NCI-H1930 (cell line): ENCODE measurements around the gene TYW5.
"Not testable (repeated sequence)": the region's sequence is repeated elsewhere in the genome, so short reads cannot be mapped to it uniquely, and the experiment has no call there.

Experiments
- DNase-seq, 2 experiments: peaks; one replicate each; lab custom pipeline; 2025; lab: John Stamatoyannopoulos, UW

The TYW5 gene

DNA sequence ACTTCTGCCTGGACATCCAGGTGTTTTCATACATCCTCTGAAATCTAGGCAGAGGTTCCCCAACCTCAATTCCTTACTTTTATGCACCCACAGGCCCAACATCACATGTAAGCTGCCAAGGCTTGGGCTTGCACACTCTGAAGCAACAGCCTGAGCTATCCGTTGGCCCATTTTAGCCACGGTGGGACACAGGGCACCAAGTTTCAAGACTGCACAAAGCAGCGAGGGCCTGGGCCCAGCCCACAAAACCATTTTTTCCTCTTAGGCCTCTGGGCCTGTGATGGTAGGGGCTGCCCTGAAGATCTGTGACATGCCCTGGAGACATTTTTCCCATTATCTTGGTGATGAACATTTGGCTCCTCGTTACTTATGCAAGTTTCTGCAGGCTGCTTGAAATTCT is 38.3 kb downstream of the TYW5 start:
- DNase-seq, result no peak

DNA sequence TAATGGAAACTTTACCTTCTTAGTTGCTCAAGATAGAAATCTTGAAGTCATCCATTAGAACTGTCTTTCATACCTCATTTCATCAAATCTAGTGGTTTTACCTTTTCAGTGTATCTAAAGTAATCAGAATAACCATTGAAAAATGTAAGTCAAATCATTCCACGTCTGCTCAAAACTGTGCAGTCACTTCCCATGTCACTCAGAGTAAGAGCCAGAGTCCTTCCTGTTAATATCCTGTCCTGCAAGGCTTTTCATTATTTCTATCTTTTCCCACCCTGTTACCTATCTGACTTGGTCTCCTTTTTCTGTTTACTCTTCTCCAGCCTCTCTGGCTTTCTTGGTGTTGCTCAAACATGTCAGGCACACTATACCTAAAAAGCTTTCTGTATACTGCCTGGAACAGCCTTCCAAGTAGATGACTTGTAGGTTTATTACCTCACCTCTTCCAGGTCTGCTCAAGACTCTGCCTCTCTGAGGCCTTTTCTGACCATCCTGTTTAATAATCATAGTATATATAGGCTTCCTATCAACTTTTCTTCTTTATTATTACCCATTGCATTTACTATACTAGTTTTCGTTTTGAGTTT is 40.8 kb downstream of the TYW5 start:
- no peak for DNase-seq

DNA sequence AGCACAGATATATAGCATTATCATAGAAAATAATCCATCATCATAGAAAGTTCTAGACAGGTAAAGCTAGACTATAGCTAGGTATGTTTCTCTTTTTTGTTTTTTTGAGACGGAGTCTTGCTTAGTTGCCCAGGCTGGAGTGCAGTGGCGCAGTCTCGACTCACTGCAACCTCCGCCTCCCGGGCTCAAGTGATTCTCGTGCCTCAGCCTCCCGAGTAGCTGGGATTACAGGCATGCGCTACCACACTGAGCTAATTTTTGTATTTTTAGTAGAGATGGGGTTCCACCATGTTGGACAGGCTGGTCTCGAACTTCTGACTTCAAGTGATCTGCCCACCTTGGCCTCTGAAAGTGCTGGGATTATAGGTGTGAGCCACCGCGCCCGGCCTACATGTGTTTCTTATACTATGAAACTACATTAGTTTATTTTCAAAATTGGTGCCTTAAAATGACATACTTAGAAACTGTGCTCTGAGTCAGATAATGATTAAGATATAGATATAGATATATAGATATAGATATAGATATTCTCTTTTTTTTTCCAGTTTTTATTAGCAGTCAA is 42.7 kb downstream of the TYW5 start:
- not testable (repeated sequence) for DNase-seq

DNA sequence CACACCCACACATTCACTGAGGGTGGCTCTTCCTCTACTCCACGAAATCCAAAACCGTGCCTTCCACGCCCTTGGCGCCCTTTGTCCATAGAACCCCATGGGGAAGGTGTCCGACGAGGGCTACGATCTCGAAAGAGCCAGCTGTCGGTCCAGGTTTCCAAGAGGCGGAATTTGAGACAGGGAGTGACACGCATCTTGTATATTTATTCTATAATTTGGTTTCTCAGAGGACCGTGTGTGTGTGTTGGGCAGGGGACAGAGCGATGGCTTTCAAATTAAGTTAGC is 43.5 kb downstream of the TYW5 start:
- DNase-seq, result no peak

DNA sequence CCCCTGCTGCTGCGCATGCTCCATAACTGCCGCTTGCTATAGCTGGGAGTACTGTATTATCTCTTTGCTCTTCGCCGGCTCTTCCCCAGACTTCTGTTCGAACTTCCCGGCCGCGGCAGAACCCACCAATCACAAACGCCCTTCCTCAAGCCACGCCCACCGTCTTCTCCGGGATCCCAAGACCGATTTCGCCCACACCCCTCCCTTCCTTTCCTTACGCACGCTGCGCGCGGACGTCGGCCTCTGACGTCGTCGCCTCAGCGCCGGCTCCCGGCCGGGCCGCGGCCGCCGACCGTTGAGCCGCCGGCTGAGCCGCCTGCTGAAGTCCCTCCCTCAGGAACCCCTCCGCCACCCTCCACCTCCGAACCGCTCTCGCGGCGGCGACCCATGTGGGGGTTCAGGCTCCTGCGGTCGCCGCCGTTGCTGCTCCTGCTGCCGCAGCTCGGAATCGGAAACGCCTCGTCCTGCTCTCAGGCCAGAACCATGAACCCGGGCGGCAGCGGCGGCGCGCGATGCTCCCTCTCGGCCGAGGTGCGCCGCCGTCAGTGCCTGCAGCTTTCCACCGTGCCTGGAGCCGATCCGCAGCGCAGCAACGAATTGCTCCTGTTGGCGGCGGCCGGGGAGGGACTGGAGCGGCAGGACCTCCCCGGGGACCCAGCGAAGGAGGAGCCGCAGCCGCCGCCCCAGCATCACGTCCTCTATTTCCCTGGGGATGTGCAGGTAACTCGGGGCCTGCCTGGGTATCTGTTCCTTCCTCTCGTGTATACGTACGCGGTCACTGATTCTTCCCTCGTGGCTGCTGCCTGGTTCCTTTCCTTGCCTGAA is 44.0 kb downstream of the TYW5 start, which contains the start of gene C2orf69:
C2orf69 (plus strand) TSS at position 242 of the 825 bp plus-strand sequence; CDS start at position 388, 146 bp downstream.
- DNase-seq, result peak; percentile 95 to 96

DNA sequence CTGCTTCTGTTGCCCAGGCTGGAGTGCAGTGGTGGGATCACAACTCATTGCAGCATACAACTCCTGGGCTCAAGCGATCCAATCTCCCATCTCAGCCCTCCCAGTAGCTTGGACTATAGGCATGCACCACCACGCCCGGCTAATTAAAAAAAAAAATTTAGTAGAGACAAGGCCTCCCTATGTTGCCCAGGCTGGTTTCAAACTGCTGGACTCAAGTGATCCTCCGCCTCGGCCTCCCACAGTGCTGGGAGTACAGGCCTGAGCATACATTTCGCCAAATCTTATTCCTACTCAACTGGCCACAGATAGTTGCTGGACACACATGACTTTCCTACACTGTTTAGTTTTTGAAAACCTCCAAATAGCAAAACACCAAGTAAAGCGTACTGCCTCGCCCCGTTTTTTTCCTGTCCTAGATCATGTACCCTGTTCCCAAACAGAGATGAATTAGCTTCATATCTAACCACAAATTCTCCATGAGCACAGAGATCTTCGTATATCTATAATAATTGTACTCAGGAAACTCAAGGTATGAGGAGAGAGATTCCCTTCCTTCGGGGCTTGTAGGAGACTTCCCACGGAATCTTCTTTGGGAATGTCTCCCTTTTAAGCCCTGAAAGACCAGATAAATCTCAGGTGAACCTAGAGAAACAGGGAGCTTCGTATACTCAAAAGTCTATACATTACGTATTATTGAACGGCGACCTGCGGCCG is 44.8 kb downstream of the TYW5 start:
- no peak for DNase-seq

DNA sequence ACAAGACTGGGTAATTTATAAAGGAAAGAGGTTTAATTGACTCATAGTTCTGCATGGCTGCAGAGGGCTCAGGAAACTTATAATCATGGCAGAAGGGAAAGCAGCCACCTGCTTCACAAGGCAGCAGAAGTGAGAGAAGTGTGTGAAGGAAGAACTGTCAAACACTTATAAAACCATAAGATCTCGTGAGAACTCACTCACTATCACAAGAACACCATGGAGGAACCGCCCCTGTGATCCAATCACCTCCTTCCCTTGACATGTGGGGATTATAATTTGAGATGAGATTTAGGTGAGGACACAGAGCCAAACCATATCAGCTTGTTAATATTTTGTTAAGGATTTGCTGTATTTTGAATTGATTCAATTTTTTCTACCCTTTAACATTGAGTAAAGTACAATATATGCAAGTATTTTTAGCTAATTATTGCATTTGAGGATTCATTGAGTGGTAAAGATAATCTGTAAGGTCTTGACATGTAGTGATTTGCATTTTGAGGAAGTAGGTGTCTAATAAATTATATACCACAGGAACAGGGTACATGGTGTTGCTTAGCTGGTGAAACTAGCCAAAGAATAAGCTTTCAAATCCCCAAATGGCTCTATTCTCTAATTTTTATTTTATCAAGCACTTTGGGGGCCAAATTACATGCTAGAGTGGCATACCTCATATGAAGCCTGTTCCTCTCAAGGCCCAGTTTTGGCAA is 48.1 kb downstream of the TYW5 start:
- DNase-seq, result no peak

DNA sequence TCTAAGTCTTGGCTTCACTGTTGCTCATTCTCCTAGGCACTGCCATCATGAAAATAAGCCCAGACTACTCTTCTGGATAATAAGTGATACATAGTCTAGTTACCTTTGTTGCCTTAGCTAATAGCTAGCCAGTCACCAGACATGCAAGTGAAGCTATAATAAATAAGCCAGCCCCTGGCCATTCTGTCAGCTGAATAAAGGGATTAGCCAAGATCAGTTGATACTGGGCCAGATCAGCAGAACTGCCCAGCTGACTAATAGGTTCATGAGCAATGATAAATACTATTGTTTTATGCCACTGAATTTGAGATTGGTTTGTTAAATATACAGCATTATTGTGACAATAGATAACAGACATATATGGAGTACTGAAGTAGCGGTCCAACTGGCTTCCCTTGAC is 52.2 kb downstream of the TYW5 start:
- no peak for DNase-seq

DNA sequence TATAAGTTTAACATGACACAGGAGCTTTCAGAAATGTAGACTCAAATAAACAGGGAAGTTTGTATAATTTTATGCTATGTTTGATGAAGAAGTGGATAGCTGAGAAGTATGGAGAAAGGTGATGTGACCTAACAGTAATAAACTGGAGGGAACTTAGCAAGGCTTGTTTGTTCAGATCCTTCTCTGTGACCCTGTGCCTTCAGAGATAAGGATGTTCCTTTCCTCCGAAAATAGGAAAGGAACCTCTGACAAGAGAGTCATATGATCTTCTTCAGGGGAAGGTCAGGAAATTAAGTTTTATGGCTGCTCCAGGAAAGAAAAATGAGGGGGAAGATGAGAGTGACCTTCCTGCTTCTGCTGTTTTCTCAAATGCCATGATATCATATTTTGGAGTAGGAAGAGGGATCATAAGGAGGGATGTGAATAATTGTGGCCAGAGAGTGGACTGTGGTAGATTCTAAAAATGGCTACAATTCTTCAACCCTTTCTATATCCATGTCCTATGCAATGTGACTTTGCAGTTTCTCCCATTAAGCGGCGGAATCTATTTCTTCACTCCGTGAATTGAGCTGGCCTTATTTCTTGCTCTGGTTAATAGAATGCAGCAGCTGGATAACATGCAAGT is 52.7 kb downstream of the TYW5 start:
- DNase-seq, result no peak

DNA sequence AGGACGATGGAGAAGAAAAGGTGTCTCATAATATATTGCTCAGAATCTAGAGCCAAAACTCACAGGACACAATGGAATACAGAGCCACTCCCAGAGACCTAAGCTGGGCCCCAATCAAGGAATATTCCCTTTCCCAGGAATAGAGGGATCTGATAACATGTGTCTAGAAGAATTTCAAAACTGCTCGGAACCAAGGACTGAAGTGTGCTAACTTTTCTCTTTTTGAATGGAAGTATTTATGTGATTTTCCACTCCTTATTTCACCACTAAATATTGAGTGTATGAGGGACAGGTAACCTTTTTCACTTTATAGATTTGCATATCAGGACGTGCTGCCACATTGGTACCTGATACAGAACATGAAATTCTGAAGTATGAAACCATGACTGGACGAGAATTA is 53.3 kb downstream of the TYW5 start:
- no peak for DNase-seq

DNA sequence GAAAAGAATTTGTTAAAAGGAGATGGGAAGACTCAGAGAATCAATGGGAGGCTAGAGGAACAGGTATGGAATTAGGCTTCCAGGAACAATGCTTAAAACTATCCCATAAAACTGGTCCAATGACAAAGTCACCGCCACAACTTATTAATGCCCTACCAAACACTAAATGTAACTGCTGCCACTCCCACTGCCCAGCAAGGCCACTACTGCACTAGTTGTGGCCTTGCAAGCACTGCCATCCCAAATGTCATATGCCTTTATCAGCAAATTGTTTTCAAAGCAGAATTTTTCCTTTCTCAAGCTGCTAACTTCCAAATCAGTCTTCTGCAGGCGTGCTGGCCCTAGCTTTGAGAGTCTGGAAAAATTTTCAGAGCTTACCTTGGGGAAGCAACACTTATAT is 58.7 kb downstream of the TYW5 start:
- DNase-seq, result no peak

DNA sequence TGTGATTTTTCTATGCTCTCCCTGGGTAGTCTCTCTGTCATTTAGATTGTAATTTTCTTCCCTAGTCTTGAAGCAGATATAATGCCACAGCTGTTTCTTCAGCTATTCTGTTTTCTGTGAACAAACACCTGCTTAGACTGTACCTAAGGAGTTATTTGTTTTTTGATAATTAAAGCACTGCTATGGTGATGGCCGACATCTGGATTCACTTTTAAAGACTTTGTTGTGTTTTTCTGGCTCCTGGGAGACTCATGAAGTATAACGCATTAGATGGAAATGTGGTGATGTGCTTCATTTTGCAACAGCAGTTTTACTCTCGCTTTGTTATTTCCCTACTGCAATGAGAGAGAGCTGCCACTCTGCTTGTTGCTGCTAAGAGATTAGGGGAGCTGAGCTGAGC is 59.9 kb downstream of the TYW5 start:
- no peak for DNase-seq

DNA sequence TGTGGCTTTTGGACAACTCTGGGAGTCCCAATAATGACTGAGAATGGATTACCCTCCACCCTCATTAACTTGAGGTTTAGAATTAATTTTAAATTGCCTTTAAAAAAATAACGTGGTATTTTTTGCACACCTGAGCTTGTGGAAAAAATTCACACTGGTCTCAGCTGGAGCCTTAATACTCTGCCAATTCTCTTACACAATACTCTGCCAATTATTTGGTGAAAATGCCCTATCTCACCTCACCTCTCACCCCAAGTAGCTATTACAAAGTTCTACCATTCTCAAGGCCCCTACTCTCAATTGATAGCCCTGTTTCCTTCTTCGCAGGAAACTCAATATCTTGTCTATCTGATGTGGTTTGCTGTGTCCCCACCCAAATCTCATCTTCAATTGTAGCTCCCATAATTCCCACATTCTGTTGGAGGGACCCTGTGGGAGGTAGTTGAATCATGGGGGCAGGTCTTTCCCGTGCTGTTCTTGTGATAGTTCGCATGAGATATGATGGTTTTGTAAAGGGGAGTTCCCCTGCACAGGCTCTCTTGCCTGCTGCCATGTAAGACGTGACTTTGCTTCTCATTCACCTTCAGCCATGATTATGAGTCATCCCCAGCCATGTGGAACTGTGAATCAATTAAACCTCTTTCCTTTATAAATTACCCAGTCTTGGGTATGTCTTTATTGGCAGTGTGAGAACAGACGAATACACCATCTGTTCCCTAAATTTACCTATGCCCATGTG is 71.6 kb downstream of the TYW5 start:
- DNase-seq, result no peak

DNA sequence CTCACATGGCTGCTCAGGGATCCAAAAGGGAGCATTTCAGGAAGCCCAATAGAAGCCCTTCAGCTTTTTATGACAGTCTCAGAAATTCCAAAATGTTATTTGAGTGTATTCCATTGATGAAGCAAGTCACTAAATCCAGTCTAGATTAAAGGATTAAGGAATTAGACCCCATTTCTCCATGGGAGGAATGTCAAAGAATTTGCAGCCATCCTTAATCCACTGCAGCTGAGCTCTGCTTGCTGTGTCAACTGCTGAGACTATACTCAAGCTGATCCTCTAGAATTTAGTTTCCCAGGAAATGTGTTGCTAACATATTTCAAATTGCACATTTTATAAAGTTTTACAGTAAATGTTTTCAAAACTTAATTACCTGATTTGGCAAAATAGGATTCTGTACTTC is 72.6 kb downstream of the TYW5 start:
- no peak for DNase-seq
